ENCODE measurements around the gene DPM3.
"Not testable (repeated sequence)": the region's sequence is repeated elsewhere in the genome, so short reads cannot be mapped to it uniquely, and the experiment has no call there.

DPM3 gene

GRCh38 chr1:155126556-155127104 is 13.7 kb downstream of the DPM3 start:
- peak in 44 of 58 donors; percentile 35 to 84 (median 66) for DNase-seq

GRCh38 chr1:155125946-155126555 is 14.3 kb downstream of the DPM3 start:
- peak in 53 of 58 donors; percentile 29 to 91 (median 72) for DNase-seq

GRCh38 chr1:155125511-155125945 is 14.8 kb downstream of the DPM3 start:
- peak in 8 of 58 donors; percentile 8 to 41 (median 18) for DNase-seq

DNA sequence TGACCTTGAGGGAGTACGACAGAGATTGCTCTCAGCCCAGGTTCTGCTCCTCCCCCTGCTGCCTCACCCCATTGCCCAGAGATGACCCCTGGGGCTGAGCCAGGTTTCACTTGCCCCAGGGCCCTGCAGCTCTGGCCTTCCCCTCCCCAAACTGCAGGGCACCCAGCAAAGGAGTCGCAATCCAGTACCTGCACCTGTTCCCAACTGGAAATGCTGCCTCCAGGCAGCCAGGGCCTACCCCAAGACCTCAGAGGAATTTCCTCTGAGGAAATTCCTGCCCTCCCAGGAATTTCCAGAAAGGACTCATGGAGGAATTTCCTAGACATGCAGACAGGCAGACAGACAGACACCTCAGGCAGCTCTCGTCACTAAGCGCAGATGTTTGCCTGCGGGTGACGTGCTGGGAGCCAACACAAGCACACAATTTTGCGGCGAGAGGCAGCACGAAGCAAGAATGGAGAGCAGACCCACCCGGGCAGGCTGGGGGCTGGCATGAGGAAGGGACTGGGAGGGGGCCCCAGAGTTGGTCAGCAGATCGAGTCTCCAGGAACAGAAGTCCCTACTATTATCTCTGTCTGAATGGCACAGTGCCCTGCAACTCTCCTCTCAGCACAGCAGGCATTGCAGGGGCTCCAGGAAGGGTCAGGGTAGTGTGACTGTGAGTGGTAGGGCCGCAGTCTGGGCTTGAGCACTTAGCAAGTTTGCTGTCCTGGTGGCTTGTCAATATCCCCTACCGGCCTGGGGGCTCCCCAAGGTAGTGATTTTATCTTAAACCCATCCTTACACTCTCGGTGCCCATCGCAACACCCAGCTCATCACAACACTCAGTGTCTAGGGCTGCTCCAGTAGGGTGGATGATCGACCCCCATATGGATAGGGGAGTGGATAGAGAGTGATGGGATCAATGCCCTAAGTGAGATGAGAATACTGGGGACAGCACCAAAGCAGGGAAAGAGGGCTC is 15.5 kb downstream of the DPM3 start:
- DNase-seq: peak in 2 of 58 donors; percentile 20 to 23

GRCh38 chr1:155123801-155124200 is 16.5 kb downstream of the DPM3 start:
- no peak for DNase-seq

- no peak for DNase-seq
These were observed 18.0 kb downstream of the DPM3 start for GRCh38 chr1:155122308-155122707.

DNA sequence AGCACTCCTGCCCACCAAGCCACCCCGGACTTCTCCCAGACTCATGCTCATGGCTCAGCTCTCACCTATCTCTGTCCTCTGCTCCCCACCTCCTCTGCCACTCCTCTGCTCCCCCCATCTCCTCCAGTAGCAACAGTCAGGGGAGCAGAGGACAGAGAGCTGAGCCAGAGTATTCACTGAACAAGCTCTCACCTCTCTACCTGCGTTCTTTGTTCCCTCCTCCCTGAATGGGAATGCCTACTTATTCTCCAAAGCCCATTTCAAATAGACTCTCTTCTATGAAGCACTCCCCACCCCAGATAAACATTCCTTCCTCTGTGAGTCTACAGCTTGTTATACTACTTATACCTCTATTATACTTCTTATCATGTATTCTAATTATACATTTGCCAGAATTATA is 19.1 kb downstream of the DPM3 start:
- DNase-seq: no peak

DNA sequence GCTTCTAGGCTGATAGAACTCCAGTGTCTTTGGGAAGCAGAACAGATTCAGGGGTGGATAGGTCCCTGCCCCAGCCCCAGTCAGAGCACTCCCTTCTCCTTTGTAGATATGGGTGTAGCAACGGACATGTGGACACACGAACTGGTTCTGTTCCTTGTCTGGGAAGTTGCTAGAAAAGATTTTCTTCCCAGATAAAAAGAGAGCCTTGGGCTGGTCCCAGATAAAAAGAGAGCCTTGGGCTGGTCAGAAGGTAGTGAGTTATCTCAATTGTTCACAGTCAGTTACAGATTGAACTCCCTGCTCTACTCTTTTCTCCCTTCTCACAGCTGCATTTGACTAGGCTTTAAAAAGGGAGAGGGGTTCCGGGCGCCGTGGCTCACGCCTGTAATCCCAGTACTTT is 20.1 kb downstream of the DPM3 start:
- DNase-seq: no peak

- not testable (repeated sequence) for DNase-seq
These were observed 22.2 kb downstream of the DPM3 start for GRCh38 chr1:155118090-155118489.

DNA sequence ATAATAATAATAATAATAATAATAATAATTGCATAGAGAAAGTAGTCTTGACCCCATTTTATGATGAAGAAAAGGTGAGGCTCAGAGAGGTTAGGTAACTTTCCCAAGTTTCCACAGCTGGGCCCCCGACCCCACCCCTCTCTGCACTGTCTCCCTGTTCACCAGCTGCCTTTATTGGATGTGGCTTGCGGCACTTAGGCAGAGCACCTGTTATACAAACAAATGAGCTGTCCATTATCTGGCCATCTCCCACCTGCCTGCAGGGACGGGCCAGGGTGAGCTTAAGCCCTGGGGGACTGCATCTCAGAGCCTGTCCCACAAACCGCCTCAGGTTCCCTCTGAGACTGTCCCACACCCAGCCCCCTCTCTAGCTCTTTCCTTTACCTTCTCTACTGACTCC is 22.7 kb downstream of the DPM3 start:
- no peak for DNase-seq

DNA sequence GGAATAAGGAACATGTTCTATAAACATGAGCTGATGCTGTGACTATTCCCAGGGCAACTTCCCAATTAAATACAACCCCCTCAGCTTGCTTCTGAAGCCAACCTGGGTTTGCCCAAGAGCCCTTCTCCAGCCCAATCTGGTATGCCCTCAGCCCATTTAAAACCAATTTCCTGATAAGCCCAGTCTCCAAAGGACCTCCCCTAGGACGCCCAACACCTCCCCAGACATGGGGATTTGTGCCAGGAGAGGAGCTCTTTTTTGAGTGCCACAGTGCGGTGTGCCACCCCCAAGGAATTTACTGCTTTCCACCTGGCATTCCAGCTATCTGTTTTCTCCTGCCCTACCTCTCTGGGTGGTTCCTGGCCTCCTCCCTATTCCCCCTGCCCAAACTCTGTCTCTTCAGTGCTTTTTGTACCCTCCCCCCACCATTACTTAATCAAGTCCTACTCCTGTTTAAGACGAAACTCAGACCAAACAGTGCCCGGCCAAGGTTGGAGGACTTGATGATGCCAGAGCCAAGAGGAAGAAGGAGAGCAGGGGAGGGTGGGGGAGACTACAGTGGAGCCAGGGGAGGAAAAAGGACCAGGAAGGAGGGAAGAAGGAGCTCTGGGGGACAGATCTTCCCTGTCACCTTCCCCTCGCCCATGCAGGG is 24.1 kb downstream of the DPM3 start:
- DNase-seq: no peak

GRCh38 chr1:155113450-155113980 is 26.8 kb downstream of the DPM3 start:
- no peak for DNase-seq

DNA sequence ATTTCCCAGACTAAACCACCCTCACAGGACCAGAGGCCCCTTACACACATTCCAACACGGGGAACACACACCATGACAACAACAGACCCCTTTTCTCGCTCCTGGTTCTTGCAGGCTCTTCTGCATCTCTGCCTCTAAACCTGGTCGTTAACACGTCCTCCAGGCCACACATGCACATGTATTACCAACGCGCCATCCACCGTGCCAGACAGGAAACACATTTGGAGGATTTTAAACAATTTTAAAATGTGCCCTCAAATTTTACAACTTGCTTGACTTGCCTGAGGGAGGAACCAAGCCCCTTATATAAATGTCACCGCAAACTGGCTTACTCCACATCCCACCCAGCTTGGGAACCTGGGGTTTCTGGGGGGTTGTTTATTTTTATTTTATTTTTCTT is 29.5 kb downstream of the DPM3 start:
- DNase-seq: no peak

GRCh38 chr1:155110381-155110780 is 29.9 kb downstream of the DPM3 start:
- DNase-seq: peak in 1 of 58 donors; percentile 17

DNA sequence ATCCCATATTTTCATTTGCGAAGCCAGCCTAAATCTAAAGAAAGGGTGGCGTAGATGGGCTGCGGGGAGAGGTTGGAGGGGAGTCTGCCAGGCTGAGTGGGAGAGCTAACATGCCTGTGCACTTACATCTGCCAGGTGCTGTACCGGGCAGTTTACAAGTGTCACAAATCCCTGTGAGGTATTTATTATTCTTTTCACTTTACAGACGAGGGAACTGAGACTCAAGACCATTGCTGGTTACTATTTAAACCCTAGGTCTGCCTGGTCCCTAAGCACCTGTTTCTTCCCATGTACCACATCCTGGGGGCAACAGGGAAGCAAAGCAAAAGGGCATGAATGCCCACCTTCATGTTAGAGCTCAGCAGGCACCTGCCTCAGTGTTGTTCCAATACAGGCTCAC is 32.0 kb downstream of the DPM3 start:
- DNase-seq: no peak

DNA sequence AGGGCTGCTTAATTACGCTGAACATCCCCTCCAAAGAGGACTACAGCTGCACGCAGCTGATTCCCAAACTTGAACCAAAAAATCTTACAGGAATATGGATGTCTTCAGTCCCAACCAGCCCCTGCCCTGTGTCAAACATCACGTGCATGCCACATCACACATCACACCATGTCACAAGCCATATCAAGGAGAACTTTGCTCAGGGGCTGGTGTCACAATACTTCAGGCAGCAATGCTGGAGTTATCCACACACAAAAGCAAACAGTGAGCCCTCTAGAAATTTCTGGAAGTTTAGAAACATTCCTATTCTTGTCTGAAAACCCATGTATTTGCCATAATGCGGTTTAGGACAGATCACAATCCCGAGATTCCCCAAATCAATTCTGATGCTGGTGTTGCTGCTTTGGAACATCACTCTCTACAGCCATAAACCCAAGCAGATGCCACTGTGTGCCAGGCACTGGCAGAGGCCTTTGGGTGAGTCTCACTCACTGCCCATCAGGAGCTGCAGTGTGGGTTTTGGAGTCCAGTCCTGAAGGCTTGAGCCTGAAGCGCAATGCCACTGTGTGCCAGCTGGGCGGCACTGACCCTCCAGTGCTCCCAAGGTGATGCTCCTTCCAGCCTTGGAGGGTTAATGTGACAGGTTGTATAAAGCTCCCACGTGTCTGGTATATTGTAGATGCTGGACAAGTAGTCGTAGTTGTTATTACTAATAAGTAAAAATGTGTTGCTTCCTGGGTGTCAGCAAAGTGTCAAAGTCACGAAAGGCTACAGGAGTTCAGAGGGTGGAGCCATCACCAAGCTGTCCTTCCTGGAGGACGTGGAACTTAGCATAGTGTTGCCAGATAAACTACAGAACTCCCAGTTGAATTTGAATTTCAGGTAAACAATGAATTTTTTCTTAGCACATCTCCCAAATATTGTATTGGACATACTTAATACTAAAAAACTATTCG is 32.7 kb downstream of the DPM3 start:
- DNase-seq: no peak

DNA sequence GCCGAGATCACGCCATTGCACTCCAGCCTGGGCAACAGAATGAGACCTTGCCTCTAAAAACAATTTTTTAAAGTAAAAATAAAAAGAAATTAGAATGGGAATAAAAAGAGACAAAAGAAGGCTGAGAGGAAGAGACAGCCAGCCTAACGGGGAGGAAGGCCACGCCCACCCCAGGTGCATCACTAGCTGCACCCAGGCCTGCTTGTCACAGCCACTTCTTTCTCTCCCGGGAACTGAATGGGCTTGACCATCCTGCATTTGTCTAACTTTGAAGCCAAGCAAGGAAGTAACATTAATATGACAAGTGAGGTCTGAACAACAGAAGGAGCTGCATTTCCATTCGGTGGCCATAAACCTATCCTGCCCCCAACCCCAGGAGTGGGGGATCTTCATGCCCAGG is 33.5 kb downstream of the DPM3 start:
- no peak for DNase-seq

DNA sequence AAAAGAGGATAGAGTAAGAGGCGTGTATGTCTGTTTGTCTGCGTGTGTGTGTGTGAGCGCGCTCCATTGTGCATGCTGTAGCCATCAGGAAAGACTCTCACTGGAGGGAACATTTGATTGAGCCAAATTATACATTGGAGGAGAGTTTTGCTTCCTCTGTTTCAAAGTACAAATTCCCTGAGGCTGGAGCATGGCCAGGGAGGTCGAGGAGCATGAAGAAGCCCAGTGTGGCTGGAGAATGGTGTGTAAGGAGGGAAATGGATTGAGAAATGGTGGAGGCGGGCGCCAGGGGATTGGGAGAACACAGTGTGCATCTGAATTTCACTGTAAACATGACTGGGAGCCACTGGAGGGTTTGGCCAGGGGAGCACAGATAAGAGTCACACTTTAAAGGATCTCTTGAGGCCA is 34.7 kb downstream of the DPM3 start:
- no peak for DNase-seq

DNA sequence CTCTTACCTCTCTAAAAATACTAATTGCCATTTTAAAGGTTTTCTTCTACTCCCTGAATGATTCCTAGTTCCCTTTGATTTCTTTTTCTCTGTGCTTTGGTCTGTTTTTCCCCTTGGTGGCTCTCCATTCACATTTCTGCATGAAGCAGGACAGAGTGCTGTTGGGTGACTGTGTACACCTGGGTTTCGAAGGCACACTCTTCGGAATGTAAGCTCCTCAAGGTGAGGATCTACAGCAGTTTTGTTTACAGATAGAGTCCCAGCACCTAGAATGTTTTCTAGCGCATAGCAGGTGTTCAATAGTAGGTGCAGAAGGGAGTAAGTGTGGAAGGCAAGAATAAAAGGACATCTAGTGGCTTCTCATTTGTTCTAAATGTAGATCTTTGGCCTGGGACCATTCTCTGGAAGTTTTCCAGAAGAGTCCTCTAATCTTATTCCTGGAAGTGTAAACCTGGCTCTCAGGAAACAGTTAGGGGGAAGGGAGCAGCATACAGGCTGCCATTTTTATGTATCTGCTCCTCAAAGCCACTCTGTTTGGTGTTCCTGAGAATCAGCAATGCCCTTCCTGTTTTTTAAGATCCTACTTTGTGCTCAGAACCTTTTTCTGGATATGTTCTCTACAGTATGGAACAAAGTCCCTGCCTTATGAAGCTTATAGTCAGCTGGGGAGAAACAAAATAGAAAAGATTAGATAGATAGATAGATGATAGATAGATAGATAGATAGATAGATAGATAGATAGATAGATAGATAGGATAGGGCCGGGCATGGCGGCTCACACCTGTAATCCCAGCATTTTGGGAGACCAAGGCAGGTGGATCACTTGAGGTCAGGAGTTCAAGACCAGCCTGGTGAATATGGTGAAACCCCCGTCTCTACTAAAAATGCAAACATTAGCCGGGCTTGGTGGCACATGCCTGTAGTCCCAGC is 35.5 kb downstream of the DPM3 start:
- DNase-seq: no peak
